Measurements from ENCODE around the gene ADGRV1.

DNA sequence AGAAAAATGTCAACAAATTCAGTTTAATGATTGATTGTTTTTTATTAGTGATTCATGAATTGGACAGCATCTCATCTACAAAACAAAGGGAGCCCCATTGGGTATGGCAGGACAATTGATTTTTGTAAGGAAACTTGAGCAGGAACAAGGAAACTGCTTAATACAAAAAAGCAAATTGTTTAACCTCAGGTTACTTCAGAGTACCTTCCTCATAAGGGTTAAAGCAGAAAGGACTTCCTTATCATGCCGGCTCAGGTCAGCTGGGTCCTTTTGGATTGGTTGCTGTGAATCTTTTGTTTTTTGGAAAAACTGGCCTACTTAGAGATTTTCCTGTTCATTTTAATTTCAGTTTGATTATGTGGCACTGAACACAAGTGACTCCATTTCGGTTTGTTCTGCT, 612.7 kb downstream of the ADGRV1 start:
- TF ChIP-seq, protein P1, sequence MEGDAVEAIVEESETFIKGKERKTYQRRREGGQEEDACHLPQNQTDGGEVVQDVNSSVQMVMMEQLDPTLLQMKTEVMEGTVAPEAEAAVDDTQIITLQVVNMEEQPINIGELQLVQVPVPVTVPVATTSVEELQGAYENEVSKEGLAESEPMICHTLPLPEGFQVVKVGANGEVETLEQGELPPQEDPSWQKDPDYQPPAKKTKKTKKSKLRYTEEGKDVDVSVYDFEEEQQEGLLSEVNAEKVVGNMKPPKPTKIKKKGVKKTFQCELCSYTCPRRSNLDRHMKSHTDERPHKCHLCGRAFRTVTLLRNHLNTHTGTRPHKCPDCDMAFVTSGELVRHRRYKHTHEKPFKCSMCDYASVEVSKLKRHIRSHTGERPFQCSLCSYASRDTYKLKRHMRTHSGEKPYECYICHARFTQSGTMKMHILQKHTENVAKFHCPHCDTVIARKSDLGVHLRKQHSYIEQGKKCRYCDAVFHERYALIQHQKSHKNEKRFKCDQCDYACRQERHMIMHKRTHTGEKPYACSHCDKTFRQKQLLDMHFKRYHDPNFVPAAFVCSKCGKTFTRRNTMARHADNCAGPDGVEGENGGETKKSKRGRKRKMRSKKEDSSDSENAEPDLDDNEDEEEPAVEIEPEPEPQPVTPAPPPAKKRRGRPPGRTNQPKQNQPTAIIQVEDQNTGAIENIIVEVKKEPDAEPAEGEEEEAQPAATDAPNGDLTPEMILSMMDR (IDR thresholded peaks at IDR 0.05; ENCODE audit: insufficient read depth, low read depth, low read length) = no peak
- TF ChIP-seq EZH2 (IDR thresholded peaks at IDR 0.05; ENCODE audit: insufficient read depth, low read length) = no peak
